Skeletal muscle satellite cell (primary cell): ENCODE data around the gene FETUB.

ENCODE experiments used
- H3K27me3 ChIP-seq: 2 replicates; pipeline ENCODE4 v1.7.0; 2013; ENCODE audit warnings: low read length; ENCODE audit not compliant: control insufficient read depth, insufficient read depth
- H3K36me3 ChIP-seq: 2 replicates; pipeline ENCODE4 v1.7.0; 2013; ENCODE audit warnings: mild to moderate bottlenecking, control low read depth, low read length; ENCODE audit not compliant: insufficient read depth
- H3K4me1 ChIP-seq: 2 replicates; pipeline ENCODE4 v1.7.0; 2013; ENCODE audit warnings: low read length; ENCODE audit not compliant: control insufficient read depth, insufficient read depth
- H3K4me2 ChIP-seq: 2 replicates; pipeline ENCODE4 v1.7.0; 2013; ENCODE audit warnings: mild to moderate bottlenecking, low read length
- H3K4me3 ChIP-seq: 2 replicates; pipeline ENCODE4 v1.7.0; 2013; ENCODE audit warnings: low read length
- H3K9ac ChIP-seq: 2 replicates; pipeline ENCODE4 v1.7.0; 2013; ENCODE audit warnings: mild to moderate bottlenecking, low read depth, low read length, moderate library complexity
- H3K9me3 ChIP-seq: replicated peaks from 2 replicates; pipeline ENCODE4 v1.7.0; 2013; ENCODE audit warnings: mild to moderate bottlenecking, control low read depth, low read length

Gene FETUB

DNA sequence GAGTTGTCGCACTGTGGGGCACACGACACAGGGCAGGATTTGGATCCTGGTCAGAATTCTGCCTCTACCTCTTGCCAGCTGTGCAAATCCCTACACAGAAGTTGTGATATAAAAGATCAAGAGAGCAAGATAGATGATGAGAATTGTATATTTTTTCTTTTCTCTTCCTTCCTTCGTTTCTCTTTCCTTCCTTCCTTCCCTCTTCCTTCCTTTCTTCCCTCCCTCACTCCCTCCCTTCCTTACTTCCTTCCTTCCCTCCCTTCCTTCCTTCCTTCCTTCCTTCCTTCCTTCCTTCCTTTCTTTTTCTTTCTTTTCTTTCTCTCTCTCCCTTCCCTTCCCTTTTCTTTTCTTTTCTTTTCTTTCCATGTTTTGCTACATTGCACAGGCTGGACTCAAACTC is 39.3 kb upstream of the FETUB start:
- H3K9ac ChIP-seq, result no peak overlapping the region
- no peaks in the 10 kb centered on the region for H3K4me1 ChIP-seq
- H3K27me3 ChIP-seq, result peaks cover 9% of the 10 kb centered on the region
- no peak overlapping the region for H3K4me3 ChIP-seq
- H3K4me2 ChIP-seq, result no peak overlapping the region
- H3K9me3 ChIP-seq, result no peaks in the 10 kb centered on the region
- no peaks in the 10 kb centered on the region for H3K36me3 ChIP-seq

DNA sequence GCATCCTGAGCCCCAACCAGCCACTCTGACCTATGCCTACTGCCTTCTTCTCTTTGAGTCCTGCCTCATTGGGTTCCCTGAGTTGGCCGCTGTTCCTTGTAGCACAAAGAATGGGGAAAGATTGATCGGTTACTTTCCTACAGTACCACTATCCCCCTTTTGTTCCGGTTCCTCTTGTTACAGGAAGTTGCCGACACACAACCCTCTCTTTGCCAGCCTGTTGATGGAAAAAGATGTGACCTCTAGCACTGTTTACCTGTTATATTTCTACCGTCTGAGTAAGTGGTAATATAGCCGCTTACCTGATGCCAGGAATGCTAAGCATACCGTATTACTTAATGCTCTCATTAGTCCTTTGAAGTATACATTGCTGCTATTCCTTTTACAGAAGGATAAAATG is 37.0 kb upstream of the FETUB start:
- no peak overlapping the region for H3K9ac ChIP-seq
- no peak overlapping the region for H3K4me3 ChIP-seq
- H3K36me3 ChIP-seq, result no peaks in the 10 kb centered on the region
- peaks cover 9% of the 10 kb centered on the region for H3K27me3 ChIP-seq
- H3K4me1 ChIP-seq, result no peaks in the 10 kb centered on the region
- no peak overlapping the region for H3K4me2 ChIP-seq
- no peaks in the 10 kb centered on the region for H3K9me3 ChIP-seq

DNA sequence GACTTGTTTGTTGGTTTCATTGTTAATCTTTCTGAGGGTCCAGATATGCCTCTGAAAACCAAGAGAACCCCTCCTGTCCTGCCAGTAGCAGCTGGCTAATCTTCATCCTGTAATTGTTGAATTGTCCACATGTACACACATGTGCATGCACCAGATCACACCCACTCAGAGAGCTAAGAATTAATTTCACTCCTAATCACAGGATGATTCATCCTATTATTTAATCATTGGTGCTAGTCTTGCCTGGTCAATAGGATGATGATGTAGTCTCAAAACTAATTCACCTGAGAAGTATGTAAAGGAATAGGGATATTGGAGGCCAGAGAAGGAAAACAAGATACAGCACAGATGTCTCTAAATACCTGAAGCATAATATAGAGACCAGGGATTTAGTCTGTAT is 35.1 kb upstream of the FETUB start:
- H3K27me3 ChIP-seq, result peaks cover 9% of the 10 kb centered on the region
- no peaks in the 10 kb centered on the region for H3K36me3 ChIP-seq
- no peak overlapping the region for H3K9ac ChIP-seq
- H3K4me2 ChIP-seq, result no peak overlapping the region
- H3K4me3 ChIP-seq, result no peak overlapping the region
- H3K9me3 ChIP-seq, result no peaks in the 10 kb centered on the region
- no peaks in the 10 kb centered on the region for H3K4me1 ChIP-seq

DNA sequence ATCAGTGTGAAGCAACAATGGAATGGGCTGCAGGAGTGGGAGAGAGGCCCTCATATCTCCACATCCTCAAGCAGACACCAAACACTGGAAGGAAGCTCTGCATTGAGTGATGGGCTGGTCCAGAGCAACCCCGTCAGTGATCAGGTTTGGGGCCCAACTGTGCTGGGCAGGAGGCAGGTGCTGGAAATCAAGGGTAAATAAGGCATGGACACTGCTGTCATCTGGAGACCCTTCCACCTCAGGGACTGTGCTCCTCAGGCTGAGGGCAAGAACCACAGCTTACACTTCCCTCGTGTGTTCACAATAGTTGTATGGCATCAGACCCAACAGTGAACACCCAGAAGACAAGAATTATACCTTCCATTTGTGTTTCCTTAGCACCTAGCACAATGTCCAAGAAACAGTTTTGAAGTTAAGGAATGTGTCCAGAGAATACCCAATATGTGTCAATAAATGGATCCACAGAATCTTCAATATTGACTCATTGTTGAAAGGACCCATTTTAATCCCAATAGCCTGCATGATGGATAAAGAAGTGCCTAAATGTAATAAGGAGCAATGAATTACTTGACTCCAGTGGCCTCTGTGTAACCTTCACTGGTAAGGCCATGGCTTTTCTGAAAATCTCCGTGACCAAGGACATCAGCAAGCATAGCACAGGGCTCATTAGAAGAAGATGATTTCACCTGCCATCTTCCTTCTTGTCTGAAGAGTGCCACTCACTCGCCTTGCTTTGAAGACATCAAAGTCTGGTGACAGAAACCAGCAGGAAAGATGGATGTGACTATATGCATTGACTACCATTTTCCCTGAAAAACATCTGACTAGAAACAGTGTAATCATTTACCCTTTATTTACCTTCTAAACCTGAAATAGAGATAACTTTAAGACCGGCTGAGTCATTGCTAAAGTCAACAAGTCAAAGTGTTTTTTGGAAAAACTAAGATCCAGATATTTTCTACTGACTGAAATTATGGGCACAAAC is 34.3 kb upstream of the FETUB start:
- no peaks in the 10 kb centered on the region for H3K9me3 ChIP-seq
- no peak overlapping the region for H3K4me2 ChIP-seq
- no peak overlapping the region for H3K9ac ChIP-seq
- H3K36me3 ChIP-seq, result no peaks in the 10 kb centered on the region
- H3K27me3 ChIP-seq, result peaks cover 9% of the 10 kb centered on the region
- H3K4me1 ChIP-seq, result no peaks in the 10 kb centered on the region
- no peak overlapping the region for H3K4me3 ChIP-seq

DNA sequence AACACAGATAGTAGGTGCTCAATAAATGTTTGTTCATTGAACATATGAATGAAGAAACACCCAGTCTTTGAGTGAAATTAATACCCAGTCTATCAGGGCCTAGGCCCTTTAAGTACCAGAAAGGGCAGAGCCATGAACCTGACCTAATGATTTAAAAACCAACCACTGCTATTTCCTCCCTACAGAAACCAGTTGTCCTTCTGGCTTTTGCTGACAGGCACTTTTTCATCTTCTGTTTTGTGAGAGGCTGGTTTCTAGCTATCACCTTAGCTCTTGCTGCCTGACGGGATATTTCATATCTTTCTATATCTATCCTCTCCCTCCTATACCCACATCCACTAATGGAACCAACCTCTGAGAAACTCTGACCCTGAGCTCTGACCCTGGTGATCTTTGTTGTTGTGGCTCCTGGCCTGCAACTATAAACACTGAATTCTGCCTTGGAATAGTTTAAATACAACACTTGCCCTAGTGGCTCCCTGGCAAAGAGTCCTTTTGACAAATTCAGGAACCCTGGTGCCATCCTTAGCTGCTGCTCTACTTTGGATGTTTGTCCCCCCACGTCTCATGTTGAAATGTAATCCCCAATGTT is 31.5 kb upstream of the FETUB start:
- Histone ChIP-seq H3K36me3 (no peaks in the 10 kb centered on the region), H3K4me1 (no peaks in the 10 kb centered on the region), H3K27me3 (peaks cover 21% of the 10 kb centered on the region), H3K9ac (no peak overlapping the region), H3K4me3 (no peak overlapping the region), H3K4me2 (no peak overlapping the region), H3K9me3 (no peaks in the 10 kb centered on the region)

DNA sequence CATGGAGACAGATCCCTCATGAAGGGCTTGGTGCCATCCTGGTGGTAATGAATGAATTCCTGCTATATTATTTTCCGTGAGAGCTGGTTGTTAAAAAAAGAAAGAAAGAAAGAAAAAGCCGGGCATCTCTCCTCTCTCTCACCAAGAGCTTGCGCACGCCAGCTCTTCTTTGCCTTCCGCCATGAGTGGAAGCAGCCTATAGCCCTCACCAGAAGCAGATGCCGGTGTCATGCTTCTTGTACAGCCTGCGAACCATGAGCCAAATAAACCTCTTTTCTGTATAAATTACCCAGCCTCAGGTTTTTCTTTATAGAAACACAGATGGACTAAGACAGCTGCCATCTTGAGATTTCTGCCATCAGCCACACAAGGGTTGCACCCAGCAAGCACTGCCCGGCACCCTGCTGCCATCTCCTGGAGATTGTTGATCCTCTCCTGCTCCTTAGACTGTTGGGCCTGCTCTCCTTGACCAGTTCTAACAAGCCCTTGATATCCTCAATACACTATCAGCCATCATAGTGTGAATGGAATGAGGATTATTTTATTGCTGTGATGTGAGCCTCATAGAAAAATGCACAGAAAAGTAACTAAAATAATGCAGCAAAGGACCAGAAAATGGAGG is 30.8 kb upstream of the FETUB start:
- H3K4me2 ChIP-seq, result no peak overlapping the region
- no peaks in the 10 kb centered on the region for H3K36me3 ChIP-seq
- peaks cover 23% of the 10 kb centered on the region for H3K27me3 ChIP-seq
- H3K9me3 ChIP-seq, result no peaks in the 10 kb centered on the region
- no peak overlapping the region for H3K4me3 ChIP-seq
- no peaks in the 10 kb centered on the region for H3K4me1 ChIP-seq
- no peak overlapping the region for H3K9ac ChIP-seq

GRCh38 chr3:186612065-186612464 is 28.1 kb upstream of the FETUB start:
- Histone ChIP-seq H3K4me1 (no peaks in the 10 kb centered on the region), H3K4me2 (no peak overlapping the region), H3K36me3 (no peaks in the 10 kb centered on the region), H3K4me3 (no peak overlapping the region), H3K9me3 (no peaks in the 10 kb centered on the region), H3K27me3 (peaks cover 27% of the 10 kb centered on the region), H3K9ac (no peak overlapping the region)

GRCh38 chr3:186612721-186613636 is 27.2 kb upstream of the FETUB start, which contains the start of gene AHSG:
AHSG (plus strand) TSS chr3:186613060; CDS start chr3:186613142, 82 bp downstream.
- Histone ChIP-seq H3K4me3 (no peak within 1 kb of the TSS), H3K27me3 (peaks cover 31% of the 10 kb centered on the region), H3K9me3 (no peaks in the 10 kb centered on the region), H3K4me1 (peaks cover 5% of the 10 kb centered on the region), H3K9ac (no peak within 1 kb of the TSS), H3K4me2 (no peak within 1 kb of the TSS), H3K36me3 (no peaks in the 10 kb centered on the region)

GRCh38 chr3:186613637-186614265 is 26.4 kb upstream of the FETUB start:
- H3K9ac ChIP-seq, result no peak overlapping the region
- H3K4me2 ChIP-seq, result no peak overlapping the region
- H3K27me3 ChIP-seq, result peaks cover 38% of the 10 kb centered on the region

GRCh38 chr3:186614266-186614596 is 26.0 kb upstream of the FETUB start:
- Histone ChIP-seq H3K4me2 (no peak overlapping the region), H3K9ac (no peak overlapping the region), H3K27me3 (peaks cover 39% of the 10 kb centered on the region), H3K4me1 (peaks cover 5% of the 10 kb centered on the region), H3K36me3 (no peaks in the 10 kb centered on the region), H3K4me3 (no peak overlapping the region), H3K9me3 (no peaks in the 10 kb centered on the region)

More at GRCh38 chr3:186613637-186614265, 26.4 kb upstream of the FETUB start:
- no peaks in the 10 kb centered on the region for H3K9me3 ChIP-seq
- H3K4me1 ChIP-seq, result peaks cover 5% of the 10 kb centered on the region
- H3K36me3 ChIP-seq, result no peaks in the 10 kb centered on the region
- no peak overlapping the region for H3K4me3 ChIP-seq
